Midbrain (tissue), 1 donor: ENCODE results near the gene PRB2.
"Not testable (repeated sequence)": the region's sequence is repeated elsewhere in the genome, so short reads cannot be mapped to it uniquely, and the experiment has no call there.

Experiments
- DNase-seq: peaks from one replicate; lab custom pipeline; 2025; lab: John Stamatoyannopoulos, UW

Gene PRB2

DNA sequence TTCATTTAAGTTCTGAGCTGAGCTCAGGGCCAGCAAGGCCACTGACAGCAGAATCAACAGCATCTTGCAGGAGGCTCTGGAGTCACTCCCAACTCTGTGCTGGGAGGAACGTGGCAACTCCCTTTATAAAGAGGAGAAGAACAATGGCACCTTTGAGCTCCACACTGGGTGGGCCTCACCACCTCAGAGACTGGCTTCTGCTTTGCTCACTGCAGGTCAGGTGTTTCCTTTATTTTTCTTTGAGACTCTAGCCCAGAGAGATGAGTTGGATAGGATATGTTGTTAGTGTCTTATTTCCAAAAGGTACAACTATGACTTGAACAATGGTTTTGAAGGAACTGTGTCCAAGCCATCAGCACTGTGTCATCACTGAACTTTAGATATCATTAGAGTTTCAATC is at the start of gene PRB2:
PRB2 (minus strand) TSS at position 101 of the 400 bp plus-strand sequence; CDS start at position 63, 38 bp downstream.
- not testable (repeated sequence) for DNase-seq

DNA sequence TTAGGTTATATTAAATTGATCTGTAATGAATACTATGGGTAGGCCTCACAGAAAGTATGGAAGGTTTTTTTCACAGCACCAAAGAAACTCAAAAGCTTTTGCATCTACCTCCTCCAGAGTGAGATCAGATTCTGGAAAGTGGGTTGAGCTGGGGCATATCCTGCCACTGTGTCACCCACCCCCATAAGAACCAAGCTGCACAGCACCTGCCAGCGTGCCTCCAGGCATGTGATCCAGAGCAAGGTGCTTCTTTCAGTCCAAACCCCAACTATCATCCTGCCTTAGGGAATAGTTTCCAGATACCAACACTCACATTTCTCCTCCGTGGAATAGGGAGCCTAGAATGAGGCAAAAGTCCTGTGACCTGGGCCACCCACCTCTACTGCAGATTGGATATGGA is 42.6 kb upstream of the PRB2 start:
- DNase-seq, result no peak

DNA sequence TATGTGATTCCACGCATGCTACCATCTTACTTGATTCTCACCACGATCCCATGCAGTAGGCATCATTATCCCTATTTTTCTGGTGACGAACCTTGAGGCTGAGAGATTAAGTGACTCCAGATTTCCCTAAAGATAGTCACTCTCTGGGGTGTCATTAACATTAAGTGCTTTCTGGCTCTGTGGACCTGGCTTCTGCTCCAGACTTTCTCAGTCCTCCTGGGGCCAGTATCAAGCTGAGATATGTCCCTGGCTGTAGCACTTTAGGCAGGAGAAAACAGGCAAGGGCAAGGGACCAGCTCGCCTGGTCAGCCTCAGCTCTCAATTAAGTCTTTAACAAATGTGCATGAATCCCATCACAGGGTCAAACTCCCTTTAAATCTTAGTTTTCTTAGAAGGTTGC is 38.3 kb upstream of the PRB2 start:
- DNase-seq, result no peak

- no peak for DNase-seq
Measured at GRCh38 chr12:11431486-11431885, 36.1 kb upstream of the PRB2 start.

DNA sequence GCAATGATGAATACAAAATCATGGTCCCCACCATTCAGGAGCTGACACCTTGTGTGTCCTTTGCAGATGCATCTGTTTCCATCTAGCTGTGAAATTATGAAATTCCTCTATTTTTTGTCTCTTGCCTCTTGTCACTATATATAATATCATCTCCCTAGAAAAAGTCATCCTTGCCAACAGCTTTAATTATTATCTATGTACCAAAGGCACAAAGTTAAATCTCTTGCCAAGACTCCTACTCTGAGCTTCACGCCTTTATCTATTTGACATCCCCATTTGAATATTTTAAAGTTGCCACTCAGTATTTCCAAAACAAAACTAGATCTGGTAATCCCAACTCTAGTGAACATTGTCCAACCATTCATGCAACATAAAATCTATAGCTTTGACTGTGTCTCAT is 32.0 kb upstream of the PRB2 start:
- DNase-seq, result no peak

GRCh38 chr12:11412731-11413130 is 17.4 kb upstream of the PRB2 start:
- no peak for DNase-seq

DNA sequence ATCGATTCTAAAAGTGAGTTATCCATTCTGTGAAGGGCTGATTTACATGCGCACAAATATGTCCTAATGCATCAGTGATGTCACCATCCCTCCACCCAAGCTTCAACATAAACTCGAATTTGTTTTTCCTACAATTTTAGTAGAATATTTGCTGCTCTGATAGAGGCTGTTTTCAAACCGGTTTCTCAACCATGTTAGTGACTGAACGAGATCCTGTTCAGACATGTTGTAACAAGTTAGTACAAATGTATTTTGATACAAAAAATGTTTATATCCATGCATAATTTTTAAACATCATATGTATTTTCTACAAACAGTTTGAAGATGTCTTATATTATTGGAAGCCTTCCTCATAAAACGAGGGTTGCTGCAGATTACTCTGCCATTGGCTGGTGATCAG is 12.7 kb upstream of the PRB2 start:
- DNase-seq, result no peak

DNA sequence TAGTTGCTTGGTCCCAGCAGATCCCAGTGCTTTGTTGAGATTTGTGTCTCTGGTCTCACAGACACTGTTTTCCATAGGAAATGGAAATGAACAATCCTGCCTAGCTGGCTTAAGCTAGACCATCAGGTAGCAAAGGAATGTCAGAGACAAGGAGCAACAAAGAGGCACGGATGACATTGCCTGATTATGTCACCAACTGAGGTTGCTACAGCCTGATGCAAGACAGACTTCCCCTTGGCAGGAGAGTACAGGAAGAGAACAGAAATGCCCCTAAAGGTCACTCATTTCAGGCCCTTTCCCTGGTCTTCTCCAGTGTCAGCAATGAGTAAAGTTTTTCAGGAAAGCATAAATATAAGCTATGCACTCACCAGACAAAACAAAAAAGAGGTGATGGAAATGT is 2.0 kb upstream of the PRB2 start:
- no peak for DNase-seq

- DNase-seq, result not testable (repeated sequence)
Measured at GRCh38 chr12:11391456-11391855, 3.9 kb downstream of the PRB2 start.

DNA sequence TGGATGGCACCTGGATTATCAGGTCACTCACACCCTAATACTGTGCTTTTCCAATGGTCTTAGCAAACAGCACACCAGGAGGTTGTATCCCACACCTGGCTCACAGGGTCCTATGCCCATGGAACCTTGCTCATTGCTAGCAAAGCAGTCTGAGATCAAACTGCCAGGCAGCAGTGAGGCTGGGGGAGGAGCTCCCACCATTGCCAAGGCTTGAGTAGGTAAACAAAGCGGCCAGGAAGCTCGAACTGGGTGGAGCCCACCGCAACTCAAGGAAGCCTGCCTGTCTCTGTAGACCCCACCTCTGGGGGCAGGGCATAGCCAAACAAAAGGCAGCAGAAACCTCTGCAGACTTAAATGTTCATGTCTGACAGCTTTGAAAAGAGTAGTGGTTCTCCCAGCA is 17.9 kb downstream of the PRB2 start:
- DNase-seq, result not testable (repeated sequence)

DNA sequence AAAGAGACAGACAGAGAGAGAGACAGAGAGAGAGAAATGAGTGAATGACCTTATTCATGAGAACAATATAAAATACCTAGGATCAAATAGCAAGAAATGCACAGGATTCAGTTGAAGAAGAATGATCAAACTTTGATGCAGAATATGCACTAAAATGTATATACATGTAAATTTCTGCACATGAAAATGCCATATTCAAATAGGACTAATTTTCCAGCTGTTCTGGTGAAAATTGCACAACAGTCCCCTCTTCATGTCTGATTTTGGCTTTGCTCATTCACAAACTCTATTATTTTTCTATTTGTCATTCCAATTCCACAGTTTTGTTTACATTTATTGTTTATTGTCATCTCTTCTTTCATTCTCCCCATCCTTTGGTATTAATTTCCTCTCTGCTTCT is 34.2 kb downstream of the PRB2 start:
- DNase-seq, result no peak

GRCh38 chr12:11360205-11360883 is 35.0 kb downstream of the PRB2 start:
- not testable (repeated sequence) for DNase-seq

GRCh38 chr12:11351736-11352135 is 43.6 kb downstream of the PRB2 start:
- not testable (repeated sequence) for DNase-seq

- DNase-seq, result no peak
Measured at GRCh38 chr12:11348439-11348838, 46.9 kb downstream of the PRB2 start.

DNA sequence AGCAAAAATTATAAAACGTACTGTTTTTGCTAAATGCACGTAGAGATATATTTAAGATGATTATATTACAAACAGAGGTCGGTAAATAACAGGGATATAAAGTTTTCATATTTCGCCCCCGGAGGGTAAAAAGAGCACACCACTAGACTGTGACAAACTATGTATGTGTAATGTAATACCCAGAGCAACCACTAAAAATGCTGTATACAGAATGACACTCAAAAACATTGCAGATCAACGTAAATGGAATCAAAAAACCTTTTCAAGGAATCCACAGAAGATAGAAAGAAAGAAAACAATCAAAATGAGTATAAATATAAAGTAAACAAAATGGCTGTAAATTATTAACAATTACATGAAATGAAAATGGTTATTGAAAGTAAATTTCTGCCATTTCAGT is 47.6 kb downstream of the PRB2 start:
- no peak for DNase-seq

DNA sequence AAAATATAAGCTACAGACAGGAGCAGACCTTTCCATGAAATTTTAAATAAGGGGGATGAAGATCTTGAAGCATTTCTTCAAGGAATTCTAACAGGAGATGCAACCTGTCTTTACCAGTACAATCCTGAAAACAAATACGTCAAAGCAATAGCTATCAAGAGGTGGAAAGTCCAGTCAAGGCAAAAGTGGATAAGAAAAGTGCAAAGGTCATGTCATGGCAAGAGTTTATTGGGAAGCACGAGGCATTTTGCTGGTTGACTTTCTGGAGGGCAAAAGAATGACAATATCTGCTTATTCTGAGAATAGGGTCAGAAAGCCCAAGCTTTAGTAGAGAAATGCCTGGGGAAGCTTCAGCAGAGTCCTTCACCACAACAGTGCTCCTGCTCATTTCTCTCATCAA is 50.9 kb downstream of the PRB2 start:
- no peak for DNase-seq
